Mammary epithelial cell (primary cell): ENCODE data around the gene CD6.

Experiments
- EZH2 ChIP-seq: IDR thresholded peaks from 2 replicates; pipeline ENCODE4 v1.6.1; 2012; ENCODE audit warnings: low read length, inconsistent platforms, borderline replicate concordance
- TF ChIP-seq, protein P1 (sequence below), 2 donors: IDR thresholded peaks in 1 of 2; conservative IDR thresholded peaks in 1 of 2; 2 replicates each; pipeline ENCODE4 v1.5.1; 2011 to 2012; ENCODE audit warnings: inconsistent platforms in 2 of 2, low read length in 2 of 2, mild to moderate bottlenecking in 2 of 2, control low read depth in 1 of 2, low read depth in 1 of 2; ENCODE audit not compliant: insufficient read depth in 1 of 2; ENCODE audit errors: extremely low read depth in 1 of 2

DNA sequence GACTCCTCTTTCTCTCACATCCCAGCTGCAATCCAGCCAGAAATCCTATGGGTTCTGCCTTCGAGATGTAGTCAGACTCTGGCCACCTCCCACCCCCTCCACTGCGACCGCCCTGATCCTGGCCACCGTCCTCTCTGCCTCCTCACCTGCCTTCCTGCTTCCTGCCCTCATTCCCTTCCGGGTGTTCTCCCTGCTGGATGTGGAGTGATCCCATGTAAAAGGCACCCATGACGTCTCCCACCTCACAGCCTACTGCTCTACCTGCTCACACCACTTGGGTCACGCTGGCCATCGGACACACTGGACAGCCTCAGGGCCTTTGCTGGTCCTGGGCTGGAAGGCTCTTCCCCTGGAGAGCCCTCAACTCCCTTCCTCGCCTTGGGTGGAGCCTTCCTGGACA lies 97.1 kb downstream of the CD6 start:
- no peak for TF ChIP-seq EZH2
- TF ChIP-seq, protein P1, sequence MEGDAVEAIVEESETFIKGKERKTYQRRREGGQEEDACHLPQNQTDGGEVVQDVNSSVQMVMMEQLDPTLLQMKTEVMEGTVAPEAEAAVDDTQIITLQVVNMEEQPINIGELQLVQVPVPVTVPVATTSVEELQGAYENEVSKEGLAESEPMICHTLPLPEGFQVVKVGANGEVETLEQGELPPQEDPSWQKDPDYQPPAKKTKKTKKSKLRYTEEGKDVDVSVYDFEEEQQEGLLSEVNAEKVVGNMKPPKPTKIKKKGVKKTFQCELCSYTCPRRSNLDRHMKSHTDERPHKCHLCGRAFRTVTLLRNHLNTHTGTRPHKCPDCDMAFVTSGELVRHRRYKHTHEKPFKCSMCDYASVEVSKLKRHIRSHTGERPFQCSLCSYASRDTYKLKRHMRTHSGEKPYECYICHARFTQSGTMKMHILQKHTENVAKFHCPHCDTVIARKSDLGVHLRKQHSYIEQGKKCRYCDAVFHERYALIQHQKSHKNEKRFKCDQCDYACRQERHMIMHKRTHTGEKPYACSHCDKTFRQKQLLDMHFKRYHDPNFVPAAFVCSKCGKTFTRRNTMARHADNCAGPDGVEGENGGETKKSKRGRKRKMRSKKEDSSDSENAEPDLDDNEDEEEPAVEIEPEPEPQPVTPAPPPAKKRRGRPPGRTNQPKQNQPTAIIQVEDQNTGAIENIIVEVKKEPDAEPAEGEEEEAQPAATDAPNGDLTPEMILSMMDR (conservative IDR thresholded peaks at IDR 0.05 in 1 of 2, IDR thresholded peaks at IDR 0.05 in 1 of 2; ENCODE audit: extremely low read depth in 1 of 2, insufficient read depth in 1 of 2, low read depth in 1 of 2, low read length in 2 of 2): no peak
